ELR (cell line): ENCODE data around the gene RPL28.
A peak's percentile ranks its signal among the peaks of the same experiment; 100 is the strongest.

ENCODE experiments used
- DNase-seq: peaks from one replicate; pipeline ENCODE4 v3.0.0-alpha.2; 2015; ENCODE audit warnings: low read depth

RPL28 gene

DNA sequence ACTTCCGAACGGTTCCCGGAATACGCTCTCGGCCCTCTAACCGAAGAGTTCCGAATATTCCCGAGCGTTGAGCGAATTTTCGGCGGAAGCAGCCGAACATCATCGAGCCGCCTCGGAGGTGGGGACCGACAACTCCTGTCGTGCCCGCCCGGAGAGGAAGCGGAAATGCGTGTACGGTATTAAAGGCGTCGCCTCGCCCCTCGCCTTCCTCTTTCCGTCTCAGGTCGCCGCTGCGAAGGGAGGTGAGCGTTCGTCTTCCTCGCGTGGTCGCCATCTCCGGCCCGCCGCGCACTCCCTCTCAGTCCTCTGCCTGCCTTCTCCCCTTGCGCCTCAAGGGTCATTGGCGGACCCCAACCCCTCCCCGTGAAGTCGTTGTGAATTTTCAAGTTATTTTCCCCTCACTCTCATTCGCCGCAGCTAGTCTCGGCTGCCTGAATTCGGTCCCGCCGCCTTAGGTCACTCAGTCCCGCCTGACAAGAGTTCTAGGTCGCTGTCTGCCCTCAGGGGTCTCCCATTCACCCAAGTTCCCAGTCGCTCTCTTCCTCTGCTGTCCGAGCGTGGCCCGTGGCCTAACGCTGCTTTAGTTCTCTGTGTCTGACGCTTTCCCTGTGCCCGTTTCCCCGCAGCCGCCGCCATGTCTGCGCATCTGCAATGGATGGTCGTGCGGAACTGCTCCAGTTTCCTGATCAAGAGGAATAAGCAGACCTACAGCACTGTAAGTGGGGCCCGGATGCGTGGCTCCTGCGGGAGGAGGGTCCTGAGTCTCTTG, at the start of gene RPL28:
Gene RPL28 (plus strand): TSS at position 209 of the 769 bp plus-strand sequence. CDS start 426 bp downstream, at position 635.
- DNase-seq, result peak; percentile 99

DNA sequence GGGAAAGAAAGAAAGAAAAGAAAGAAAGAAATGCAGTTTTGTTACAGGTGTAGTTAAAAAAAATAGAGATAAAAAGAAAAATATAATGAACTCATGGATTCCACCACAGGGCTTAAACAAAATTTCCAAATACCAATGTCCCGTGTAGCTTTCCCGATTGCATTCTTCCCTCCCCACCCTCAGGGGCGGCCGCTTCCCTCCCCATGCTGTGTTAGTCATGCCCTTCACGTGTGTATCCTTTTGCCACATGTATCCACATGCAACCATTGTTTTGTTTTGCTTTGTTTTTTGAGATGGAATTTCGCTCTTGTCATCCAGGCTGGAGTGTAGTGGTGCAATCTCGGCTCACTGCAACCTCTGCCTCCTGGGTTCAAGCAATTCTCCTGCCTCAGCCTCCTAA, 49.6 kb upstream of the RPL28 start:
- peak; percentile 50 for DNase-seq

DNA sequence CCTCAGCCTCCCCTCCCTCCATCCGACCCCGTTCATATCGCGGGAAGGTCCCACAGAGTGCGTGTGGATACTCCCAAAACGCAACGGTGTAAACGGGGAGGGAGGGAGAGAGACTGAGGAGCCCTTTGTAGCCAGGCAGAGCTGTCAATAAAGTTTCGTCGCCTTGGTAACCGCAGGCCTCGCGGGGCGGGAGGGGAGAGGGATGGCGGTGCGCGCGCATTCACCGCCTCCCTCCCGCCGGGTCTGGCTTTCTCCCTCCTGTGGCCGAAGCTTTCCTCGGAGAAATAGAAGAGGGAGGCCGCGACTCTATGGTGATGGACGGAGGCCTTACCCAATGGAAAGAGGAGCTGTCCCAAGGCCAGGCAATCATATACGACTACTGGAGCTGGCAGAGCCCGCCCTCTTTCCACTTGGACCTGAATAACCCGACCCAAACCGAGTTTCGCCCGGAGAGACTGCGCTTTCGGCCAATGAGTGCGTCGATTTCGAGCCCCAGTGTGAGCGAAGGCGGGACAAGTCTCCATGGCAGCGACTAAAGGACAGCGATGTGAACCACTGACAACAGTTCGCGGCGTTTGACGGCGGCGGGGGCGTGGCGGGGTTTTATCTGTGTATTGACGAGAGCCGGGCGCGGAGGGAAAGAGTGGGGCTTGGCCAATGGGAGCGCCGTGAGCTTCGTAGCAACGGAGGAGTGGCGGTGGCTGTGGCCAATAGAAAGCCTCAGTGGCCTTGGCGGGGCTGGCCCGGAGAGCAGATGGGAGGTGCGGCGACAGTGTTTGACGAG, 46.4 kb upstream of the RPL28 start, which contains the start of gene KMT5C:
Gene KMT5C (plus strand): TSS at position 772 of the 784 bp plus-strand sequence. CDS start 2,061 bp downstream, outside the sequence.
- DNase-seq, result peak; percentile 100

DNA sequence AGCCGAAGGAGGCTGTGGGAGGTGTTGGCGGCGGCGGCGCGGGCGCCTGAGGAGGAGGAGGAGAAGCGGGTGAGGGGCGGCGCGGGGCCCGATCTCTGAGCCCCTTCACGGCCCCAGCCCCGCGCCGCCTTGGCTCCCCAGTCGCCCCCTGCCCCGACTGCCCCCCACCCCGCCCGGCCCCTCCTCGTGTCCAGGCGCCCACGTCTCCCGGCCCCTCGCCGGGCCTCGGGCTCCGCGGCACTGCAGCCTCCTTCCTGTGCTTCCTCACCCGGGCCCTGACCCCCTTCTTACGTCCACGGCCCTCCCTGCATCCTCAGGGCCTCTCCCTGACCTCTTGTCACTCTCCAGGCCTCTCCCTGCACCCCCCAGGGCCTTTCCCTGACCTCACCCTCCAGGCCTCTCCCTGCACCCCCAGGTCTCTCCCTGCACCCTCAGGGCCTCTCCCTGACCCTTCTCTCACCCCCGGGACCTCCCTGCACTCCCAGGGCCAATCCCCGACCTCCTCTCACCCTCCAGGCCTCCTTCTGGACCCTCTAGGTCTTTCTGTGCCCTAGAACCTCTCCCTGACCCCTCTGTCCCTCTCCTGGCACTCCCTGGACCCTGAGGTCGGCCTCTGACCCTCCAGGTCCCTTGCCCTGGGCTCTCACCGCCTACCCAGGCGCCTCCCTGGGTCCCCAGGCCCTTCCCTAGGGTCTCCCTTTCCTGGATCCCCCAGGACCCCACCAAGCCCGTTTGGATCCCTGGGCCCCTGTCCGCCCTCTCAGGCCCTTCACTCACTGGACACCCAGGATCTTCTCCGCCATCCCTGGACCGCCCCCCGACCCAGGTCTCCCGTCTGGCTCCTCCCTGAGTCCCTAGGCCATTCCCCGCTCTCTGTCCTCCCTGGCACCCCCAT, 45.6 kb upstream of the RPL28 start:
- peak; percentile 40 for DNase-seq

DNA sequence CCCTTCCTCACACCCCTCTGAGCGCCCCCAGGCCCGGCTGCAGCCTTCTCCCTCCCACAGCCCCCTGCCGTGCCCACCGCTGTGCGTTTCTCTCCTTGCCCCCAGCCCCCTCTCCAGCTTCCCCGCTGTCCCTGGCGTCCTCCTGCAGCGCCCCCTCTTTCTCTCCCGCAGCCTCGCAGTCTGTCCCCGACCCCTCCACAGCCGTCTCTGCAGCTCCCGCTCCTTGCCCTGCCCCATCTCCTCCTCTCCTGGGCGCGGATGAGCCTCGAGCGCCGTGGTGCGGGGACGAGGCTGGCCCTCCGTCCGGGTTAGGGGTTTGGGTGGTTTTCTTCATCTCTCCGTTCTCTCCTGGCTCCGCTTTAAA, 45.0 kb upstream of the RPL28 start:
- DNase-seq, result peak; percentile 40

DNA sequence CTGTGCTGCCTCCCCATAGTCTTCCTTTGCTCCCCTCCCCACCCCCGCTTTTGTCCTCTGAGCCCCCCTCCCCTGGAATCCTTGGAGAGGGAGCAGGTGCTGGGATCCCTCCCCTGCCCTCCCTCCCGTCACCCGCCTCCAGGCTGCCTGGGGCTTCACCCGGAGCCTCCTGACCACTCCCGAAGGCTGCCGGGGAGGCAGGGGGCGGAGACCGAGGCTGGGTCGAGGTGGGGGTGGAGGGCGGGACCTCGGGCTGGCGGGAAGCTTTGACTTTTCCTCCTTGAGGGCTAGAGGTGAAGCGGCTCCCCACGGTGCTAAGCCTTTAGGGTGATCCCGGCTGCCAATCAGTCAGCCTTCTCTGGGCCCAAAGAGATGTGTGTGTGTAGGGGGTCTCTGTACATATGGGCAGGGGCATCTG, 44.6 kb upstream of the RPL28 start:
- peak; percentile 75 for DNase-seq

DNA sequence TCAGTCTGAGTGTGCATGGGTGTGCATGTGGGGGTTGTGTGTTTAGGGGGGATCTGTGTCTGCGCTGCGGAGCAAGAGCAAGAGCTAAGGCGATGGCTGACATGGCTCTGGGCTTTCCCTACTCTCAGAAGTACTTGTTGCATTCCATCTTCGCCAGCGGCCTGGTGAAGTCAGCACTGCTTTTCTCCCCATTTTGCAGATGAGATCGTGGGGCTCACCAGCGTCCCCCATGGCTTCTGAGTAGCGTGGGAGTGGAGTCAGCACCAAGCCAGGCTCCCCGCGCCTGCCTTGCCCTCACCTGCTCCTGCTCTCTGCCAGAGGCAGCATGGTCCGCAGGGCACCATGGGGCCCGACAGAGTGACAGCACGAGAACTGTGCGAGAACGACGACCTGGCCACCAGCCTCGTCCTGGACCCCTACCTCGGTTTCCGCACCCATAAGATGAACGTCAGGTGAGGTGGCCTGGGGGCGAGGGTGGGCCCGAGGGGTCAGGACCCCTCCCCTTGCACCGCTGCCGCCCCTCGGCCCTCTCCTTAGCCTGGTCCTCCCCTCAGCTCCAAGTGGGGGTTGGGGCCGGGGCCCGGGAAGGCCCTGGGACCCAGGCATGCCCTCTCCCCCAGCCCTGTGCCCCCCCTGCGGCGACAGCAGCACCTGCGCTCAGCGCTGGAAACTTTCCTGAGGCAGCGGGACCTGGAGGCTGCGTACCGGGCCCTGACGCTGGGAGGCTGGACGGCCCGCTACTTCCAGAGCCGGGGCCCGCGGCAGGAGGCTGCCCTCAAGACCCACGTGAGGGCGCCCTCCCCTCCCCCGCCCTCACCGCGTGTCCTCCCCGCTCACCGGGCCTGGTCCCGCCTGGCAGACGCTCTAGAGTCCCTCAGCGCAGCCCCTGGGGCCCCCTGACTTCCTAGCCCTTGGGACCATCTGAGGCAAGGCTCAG, 43.9 kb upstream of the RPL28 start:
- DNase-seq, result no peak

DNA sequence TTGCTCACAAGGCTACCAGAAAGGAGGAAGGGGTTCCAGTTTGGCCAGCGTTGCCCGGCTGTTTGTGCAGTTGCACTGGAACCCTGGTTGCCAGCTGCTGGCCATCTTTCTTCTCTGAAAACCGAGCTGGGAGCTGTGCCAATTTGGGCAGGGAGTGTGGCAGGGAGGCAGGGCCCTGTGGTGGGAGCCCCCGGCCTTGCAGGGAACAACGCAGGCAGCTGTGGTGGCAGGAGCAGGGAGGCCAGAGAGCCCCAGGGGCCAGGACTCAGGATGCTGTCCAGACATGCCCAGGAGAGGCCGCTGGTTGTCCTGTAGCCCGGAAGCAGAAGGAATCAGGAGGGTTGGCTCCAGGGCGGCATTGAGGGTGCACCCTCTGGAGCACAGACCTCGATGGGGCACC, 41.3 kb upstream of the RPL28 start:
- no peak for DNase-seq

DNA sequence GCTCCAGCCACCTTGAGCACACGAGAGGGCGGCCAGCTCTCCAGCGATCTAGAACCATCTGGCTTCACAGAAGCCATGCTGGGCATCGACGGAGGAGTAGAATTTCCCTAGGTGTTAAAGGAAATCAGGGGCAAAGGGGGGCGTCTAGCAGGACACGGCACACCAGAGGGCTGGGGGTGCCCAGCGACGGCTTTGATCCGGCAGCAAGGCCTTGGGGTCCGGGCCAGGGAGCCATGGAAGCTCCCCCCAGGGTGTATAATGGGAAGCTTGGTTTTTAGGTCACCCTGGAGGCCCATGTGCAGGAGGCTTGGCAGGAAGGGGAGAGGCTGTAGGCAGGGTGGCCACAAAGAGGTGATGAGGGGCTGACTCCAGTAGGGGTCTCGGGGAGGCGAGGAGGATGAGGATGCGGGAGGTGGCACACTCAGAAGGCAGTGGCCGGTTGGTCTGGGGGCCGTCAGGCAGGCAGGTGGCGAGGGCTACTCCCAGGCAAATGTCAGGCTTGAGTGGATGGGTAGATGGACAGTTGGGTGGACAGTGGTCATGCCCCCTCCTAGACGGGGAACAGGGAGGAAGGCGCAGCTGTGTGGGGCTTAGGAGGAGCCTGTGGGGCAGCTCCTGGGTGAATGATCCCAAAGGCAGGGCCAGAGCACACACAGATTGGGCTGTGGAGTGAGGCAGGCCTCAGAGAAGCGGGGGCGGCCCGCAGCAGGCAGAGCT, 40.5 kb upstream of the RPL28 start:
- no peak for DNase-seq

DNA sequence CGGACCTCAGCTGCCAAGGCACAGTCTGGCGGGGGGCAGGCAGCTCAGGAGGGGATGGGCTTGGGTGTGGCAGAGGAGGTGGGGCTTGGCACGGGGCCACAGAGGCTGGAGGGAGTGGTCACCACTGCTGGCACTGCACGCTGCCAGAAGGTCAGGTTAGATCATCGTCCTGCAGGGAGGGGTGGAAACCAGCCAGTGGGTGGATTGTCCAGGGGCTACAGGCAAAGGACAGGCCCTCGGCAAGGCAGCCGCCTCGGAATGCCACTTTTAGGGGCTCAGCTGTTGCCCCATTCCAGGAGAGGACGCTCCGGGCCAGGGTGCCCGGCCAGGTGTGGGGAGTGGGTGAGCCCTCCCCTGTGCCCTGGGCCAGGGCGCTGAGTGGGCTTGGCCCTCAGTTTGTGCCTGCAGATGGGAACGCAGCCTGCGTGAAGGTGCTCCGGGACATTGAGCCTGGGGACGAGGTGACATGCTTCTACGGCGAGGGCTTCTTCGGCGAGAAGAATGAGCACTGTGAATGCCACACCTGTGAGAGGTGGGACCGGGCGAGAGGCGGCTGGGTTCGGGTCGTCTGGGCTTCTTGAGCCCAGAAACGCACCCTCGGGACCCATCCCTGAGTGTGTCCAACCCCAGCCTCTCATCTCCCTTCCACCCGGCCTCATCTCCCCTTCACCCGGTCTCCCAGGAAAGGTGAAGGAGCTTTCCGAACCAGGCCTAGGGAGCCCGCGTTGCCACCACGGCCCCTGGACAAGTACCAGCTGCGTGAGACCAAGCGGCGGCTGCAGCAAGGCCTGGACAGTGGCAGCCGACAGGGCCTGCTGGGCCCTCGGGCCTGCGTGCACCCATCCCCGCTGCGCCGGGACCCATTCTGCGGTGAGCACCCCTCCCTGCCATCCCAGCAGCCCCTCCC, 39.7 kb upstream of the RPL28 start:
- no peak for DNase-seq

DNA sequence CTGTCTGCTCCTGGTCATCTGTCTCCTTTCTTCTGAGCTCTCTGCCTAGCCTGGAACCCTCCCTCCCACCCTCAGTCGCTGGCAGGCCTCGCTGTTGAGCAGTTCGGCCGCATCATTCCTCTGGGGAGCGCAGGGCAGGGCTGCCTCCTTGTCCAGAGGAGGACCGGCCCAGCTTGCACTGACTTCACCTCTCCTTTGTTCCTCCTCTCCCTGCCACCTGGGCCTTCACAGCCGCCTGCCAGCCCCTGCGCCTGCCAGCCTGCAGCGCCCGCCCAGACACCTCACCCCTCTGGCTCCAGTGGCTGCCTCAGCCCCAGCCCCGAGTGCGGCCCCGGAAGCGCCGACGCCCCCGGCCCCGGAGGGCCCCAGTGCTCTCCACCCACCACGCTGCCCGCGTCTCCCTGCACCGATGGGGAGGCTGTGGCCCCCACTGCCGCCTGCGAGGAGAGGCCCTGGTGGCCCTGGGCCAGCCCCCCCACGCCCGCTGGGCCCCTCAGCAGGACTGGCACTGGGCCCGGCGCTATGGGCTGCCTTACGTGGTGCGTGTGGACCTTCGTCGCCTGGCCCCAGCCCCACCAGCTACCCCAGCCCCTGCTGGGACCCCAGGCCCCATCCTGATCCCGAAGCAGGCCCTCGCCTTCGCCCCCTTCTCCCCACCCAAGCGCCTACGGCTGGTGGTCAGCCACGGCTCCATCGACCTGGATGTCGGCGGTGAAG, 38.8 kb upstream of the RPL28 start:
- DNase-seq, result no peak

DNA sequence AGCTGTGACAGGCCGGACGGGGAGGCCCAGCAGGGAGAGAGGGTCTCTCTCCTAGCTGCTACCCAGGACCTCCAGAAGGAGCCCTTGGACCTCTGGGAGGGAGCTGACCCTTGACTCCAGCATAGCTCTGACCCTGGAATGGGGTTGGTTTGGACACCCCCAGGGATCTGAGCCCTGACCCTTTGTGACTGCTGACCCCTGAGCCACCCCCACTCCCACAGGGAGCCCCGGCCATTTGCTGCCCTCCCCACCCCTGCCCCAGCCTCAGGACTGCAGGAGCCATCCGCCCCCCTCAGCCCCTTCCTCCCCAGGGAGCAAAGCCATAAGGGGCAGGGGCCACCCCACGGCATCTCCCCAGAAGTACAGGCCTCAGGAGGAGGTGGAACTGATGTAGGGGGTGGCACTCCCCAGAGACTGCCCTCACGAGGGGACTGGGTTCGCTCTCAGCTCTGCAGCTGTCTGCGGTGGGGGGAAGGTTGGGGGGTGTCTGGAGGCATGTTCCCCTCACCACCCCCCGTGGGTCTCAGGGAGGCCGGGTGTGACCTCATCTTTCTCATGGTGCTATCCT, 38.2 kb upstream of the RPL28 start:
- no peak for DNase-seq

DNA sequence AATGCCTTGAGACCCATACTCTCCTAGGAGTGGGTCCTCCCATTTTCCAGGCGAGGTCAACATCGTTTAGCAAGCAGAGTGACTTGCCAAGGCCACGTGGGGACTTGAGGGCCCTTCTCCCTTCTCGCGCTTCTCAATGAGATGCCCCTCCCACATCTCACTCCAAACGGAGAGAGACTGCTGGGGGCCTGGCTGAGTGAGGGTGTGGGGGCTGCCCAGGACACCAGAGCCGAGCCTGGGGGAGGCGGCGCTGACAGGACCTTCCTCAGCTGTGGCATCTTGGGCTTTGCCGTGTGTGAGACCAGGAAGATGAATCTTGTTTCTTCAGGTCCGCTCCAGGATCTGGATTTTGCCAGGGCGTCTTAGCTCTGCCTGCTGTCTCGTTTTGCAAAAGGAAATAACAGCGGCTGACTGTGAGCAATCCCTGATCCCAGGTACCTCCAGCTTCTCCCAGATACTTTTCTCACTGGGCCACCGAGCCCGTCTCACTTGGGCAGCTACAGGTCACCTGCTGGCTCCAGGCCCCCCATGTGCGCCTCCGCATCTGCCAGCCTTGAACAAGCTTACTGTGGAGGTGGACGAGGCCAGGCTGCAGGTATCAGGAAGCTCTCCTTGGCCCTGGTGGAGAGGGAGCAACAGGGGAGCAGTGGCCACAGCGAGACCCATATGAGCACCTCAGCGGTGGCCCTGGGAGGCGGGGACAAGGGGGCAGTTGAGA, 37.3 kb upstream of the RPL28 start:
- DNase-seq, result no peak

DNA sequence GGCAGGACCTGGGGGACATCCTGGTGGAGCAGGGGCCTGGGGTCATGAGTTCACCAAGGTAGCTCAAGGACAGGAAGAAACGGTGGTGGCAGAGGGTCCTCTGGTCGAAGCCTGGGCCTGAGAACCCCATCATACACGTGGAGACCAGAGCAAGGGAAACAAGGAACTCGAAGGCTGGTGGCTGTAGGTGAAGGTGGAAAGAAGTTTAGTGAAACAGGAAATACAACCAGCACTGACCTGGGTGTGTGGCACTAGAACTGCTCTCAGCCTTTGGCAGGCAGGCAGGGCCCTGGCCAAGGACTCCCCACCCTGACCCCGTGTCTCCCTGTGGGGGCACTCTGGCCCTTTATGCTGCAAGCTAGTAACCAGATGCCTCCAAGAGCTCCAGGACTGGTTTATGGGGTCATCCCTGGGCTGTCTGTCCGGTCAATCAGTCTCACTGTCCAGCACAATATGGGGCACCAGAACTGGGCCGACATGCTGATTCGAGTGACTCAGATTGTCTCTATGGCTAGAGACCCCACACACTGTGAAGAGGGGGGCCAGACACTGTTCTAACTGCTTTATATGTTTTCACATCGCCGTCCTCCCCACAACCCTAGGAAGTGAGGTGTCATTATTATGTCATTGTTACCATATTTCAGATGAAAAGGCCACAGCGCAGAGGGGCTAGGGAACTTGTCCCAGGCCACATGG, 35.0 kb upstream of the RPL28 start:
- DNase-seq, result no peak

DNA sequence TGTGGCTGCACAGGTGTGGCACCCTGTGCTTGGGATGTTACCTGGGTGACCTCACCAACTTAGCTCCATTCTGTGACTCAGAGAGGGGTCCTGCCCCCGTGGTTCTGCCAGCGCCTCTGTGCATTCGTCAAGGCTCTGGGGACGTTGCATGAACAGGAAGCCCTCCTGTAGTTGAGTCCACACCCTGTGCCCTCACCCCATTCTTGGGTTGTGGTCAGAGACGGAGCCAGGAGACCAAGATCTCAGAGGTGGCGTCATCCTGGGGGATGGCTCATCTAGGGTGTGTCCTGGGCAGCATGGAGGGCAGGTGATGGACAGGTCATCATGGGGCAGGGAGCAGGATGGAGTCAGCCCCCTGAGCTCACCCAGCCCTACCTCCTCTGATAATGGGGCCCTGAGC, 33.7 kb upstream of the RPL28 start:
- no peak for DNase-seq

DNA sequence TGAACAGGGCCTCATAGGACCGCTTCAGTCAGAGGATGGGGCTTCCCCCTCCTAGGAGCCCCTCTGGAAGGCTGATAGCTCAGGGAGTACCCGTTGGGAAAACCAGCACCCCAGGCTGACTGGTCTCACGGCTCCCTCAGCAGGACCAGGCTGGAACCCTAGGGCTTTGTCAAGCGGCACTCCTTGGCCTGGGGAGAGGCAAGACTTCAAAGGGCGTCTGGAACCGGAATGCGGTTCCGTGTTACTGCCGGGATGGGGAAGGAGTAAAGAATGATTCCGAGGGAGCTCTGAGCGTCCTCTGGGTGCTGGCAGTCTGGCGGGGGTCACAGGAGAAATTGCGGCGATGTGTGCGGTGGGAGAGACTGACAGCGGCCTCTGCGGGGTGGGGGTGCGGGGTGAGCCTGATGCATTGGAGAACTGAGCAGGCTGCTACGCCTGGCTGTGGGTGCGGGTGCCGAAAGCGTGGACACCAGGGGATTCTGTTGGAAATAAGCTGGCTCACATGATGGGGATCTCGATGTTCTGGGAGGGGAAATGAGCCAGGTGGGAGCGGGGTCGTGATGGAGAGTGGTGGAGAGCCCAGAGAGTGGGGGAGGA, 33.1 kb upstream of the RPL28 start:
- DNase-seq, result no peak

DNA sequence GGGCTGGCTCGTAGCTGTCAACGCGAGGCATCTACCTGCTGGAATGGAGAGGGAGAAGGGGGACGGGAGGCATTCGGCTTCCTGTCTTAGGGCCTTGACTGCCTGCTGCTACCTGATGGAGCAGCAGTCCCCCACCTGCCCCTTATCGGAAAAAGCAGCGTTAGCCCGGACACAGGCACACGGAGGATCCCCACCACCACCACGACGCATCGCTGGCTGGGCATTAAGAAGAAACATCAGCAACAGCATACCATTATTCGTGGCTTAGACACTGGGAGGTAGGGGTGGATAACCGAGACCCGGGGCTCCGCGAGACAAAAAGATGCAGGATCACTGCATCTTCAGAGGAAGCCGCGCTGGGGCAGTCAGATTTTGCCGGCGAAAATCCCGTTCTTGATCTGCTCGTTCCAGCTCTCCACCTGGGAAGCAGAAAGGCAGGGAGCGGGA, 32.4 kb upstream of the RPL28 start:
- no peak for DNase-seq
